ENCODE results near the gene TSPEAR. TPM values are rescaled to one million over a fixed set of nuclear protein-coding genes. Genes with fewer than 3 reads are reported as not detected.
"Not testable (repeated sequence)": the region's sequence is repeated elsewhere in the genome, so short reads cannot be mapped to it uniquely, and the experiment has no call there.

Gene TSPEAR
- total RNA-seq, 3 donors from 2014 or later, result not detected

GRCh38 chr21:44569861-44570517, 141.4 kb downstream of the TSPEAR start:
- peaks cover 9% of the 10 kb centered on the region for H3K4me1 Mint-ChIP-seq (ENCODE audit: low read depth)
- no peaks in the 10 kb centered on the region for H3K36me3 Mint-ChIP-seq (ENCODE audit: insufficient read depth)
- ATAC-seq (no peak), DNase-seq (no peak)
- H3K27me3 Mint-ChIP-seq (ENCODE audit: low read depth), result peaks cover 9% of the 10 kb centered on the region
- H3K4me3 Mint-ChIP-seq, result no peak overlapping the region
- peaks cover 4% of the 10 kb centered on the region for H3K9me3 Mint-ChIP-seq

GRCh38 chr21:44568667-44569556, 142.5 kb downstream of the TSPEAR start:
- peaks cover 4% of the 10 kb centered on the region for H3K9me3 Mint-ChIP-seq
- no peaks in the 10 kb centered on the region for H3K36me3 Mint-ChIP-seq (ENCODE audit: insufficient read depth)
- H3K4me1 Mint-ChIP-seq (ENCODE audit: low read depth), result peaks cover 13% of the 10 kb centered on the region
- H3K27me3 Mint-ChIP-seq (ENCODE audit: low read depth), result peaks cover 6% of the 10 kb centered on the region
- H3K4me3 Mint-ChIP-seq, result no peak overlapping the region
- DNase-seq (no peak), ATAC-seq (no peak)

GRCh38 chr21:44568261-44568660, 143.1 kb downstream of the TSPEAR start:
- no peak for ATAC-seq
- Mint-ChIP-seq H3K36me3 (ENCODE audit: insufficient read depth) (no peaks in the 10 kb centered on the region), H3K27me3 (ENCODE audit: low read depth) (peaks cover 6% of the 10 kb centered on the region), H3K9me3 (peaks cover 6% of the 10 kb centered on the region), H3K4me1 (ENCODE audit: low read depth) (peaks cover 13% of the 10 kb centered on the region), H3K4me3 (no peak overlapping the region)
- DNase-seq, result no peak

GRCh38 chr21:44567481-44568171, 143.7 kb downstream of the TSPEAR start:
- Mint-ChIP-seq H3K9me3 (peaks cover 13% of the 10 kb centered on the region), H3K4me1 (ENCODE audit: low read depth) (peaks cover 13% of the 10 kb centered on the region), H3K27me3 (ENCODE audit: low read depth) (peaks cover 3% of the 10 kb centered on the region), H3K4me3 (no peak overlapping the region), H3K36me3 (ENCODE audit: insufficient read depth) (no peaks in the 10 kb centered on the region)
- ATAC-seq (no peak), DNase-seq (no peak)

- Mint-ChIP-seq H3K36me3 (ENCODE audit: insufficient read depth) (no peaks in the 10 kb centered on the region), H3K9me3 (peaks cover 22% of the 10 kb centered on the region), H3K27me3 (ENCODE audit: low read depth) (no peaks in the 10 kb centered on the region), H3K4me1 (ENCODE audit: low read depth) (peaks cover 13% of the 10 kb centered on the region), H3K4me3 (no peak overlapping the region)
- ATAC-seq (no peak), DNase-seq (no peak)
These were observed 145.0 kb downstream of the TSPEAR start for GRCh38 chr21:44566403-44566802.

GRCh38 chr21:44564886-44565598, 146.3 kb downstream of the TSPEAR start:
- H3K4me1 Mint-ChIP-seq (ENCODE audit: low read depth), result peaks cover 13% of the 10 kb centered on the region
- H3K9me3 Mint-ChIP-seq, result peaks cover 34% of the 10 kb centered on the region
- no peaks in the 10 kb centered on the region for H3K27me3 Mint-ChIP-seq (ENCODE audit: low read depth)
- H3K36me3 Mint-ChIP-seq (ENCODE audit: insufficient read depth), result no peaks in the 10 kb centered on the region
- DNase-seq (no peak), ATAC-seq (no peak)
- no peak overlapping the region for H3K4me3 Mint-ChIP-seq

GRCh38 chr21:44564099-44564498, 147.3 kb downstream of the TSPEAR start:
- Mint-ChIP-seq H3K27me3 (ENCODE audit: low read depth) (no peaks in the 10 kb centered on the region), H3K36me3 (ENCODE audit: insufficient read depth) (no peaks in the 10 kb centered on the region), H3K4me3 (no peak overlapping the region), H3K4me1 (ENCODE audit: low read depth) (peaks cover 13% of the 10 kb centered on the region), H3K9me3 (peaks cover 38% of the 10 kb centered on the region)
- DNase-seq, result no peak
- ATAC-seq, result no peak

- no peak for ATAC-seq
These were observed 152.7 kb downstream of the TSPEAR start, which contains the start of gene KRTAP10-3 for GRCh38 chr21:44558695-44559094. TSS of gene KRTAP10-3 (minus strand) at chr21:44558795. CDS start at chr21:44558715, 80 bp downstream.

GRCh38 chr21:44558329-44558675, 153.1 kb downstream of the TSPEAR start:
- not testable (repeated sequence) for DNase-seq; H3K4me3 Mint-ChIP-seq; H3K36me3 Mint-ChIP-seq (ENCODE audit: insufficient read depth); ATAC-seq; H3K27me3 Mint-ChIP-seq (ENCODE audit: low read depth); H3K4me1 Mint-ChIP-seq (ENCODE audit: low read depth)
- peaks cover 40% of the 10 kb centered on the region for H3K9me3 Mint-ChIP-seq

More at GRCh38 chr21:44558695-44559094, 152.7 kb downstream of the TSPEAR start, which contains the start of gene KRTAP10-3:
- no peak for DNase-seq
- Mint-ChIP-seq H3K27me3 (ENCODE audit: low read depth) (no peaks in the 10 kb centered on the region), H3K9me3 (peaks cover 38% of the 10 kb centered on the region), H3K4me3 (no peak within 1 kb of the TSS), H3K4me1 (ENCODE audit: low read depth) (no peaks in the 10 kb centered on the region), H3K36me3 (ENCODE audit: insufficient read depth) (no peaks in the 10 kb centered on the region)

- H3K27me3 Mint-ChIP-seq (ENCODE audit: low read depth), result no peaks in the 10 kb centered on the region
- H3K4me1 Mint-ChIP-seq (ENCODE audit: low read depth), result no peaks in the 10 kb centered on the region
- H3K36me3 Mint-ChIP-seq (ENCODE audit: insufficient read depth), result peaks cover 3% of the 10 kb centered on the region
- DNase-seq (no peak), ATAC-seq (no peak)
- peaks cover 38% of the 10 kb centered on the region for H3K9me3 Mint-ChIP-seq
- H3K4me3 Mint-ChIP-seq, result no peak overlapping the region
These were observed 153.7 kb downstream of the TSPEAR start for GRCh38 chr21:44557491-44558328.

- Mint-ChIP-seq H3K9me3 (peaks cover 30% of the 10 kb centered on the region), H3K4me3 (no peak overlapping the region), H3K36me3 (ENCODE audit: insufficient read depth) (peaks cover 3% of the 10 kb centered on the region), H3K4me1 (ENCODE audit: low read depth) (no peaks in the 10 kb centered on the region), H3K27me3 (ENCODE audit: low read depth) (no peaks in the 10 kb centered on the region)
- DNase-seq (no peak), ATAC-seq (no peak)
These were observed 154.5 kb downstream of the TSPEAR start for GRCh38 chr21:44556879-44557278.

- DNase-seq, result no peak
- ATAC-seq, result no peak
- peaks cover 3% of the 10 kb centered on the region for H3K36me3 Mint-ChIP-seq (ENCODE audit: insufficient read depth)
- no peak overlapping the region for H3K4me3 Mint-ChIP-seq
- no peaks in the 10 kb centered on the region for H3K4me1 Mint-ChIP-seq (ENCODE audit: low read depth)
- no peaks in the 10 kb centered on the region for H3K27me3 Mint-ChIP-seq (ENCODE audit: low read depth)
- peaks cover 14% of the 10 kb centered on the region for H3K9me3 Mint-ChIP-seq
These were observed 156.0 kb downstream of the TSPEAR start for GRCh38 chr21:44555200-44555875.

- H3K27me3 Mint-ChIP-seq (ENCODE audit: low read depth), result no peaks in the 10 kb centered on the region
- H3K9me3 Mint-ChIP-seq, result peaks cover 9% of the 10 kb centered on the region
- H3K4me3 Mint-ChIP-seq, result no peak overlapping the region
- H3K36me3 Mint-ChIP-seq (ENCODE audit: insufficient read depth), result peaks cover 5% of the 10 kb centered on the region
- ATAC-seq (no peak), DNase-seq (no peak)
- H3K4me1 Mint-ChIP-seq (ENCODE audit: low read depth), result peaks cover 14% of the 10 kb centered on the region
These were observed 158.7 kb downstream of the TSPEAR start for GRCh38 chr21:44552681-44553080.

Data from activated T-cell treated with anti-CD3 and anti-CD28 coated beads, Interleukin-2, amount 50 U/mL, for 4 hours (primary cell).